Measurements from ENCODE around the gene BAIAP2.

- no peak for TF ChIP-seq CTCF (conservative IDR thresholded peaks at IDR 0.05 in 1 of 2, IDR thresholded peaks at IDR 0.05 in 1 of 2; ENCODE audit: extremely low read depth in 1 of 2, insufficient read depth in 1 of 2, low read depth in 1 of 2, low read length in 2 of 2)
- TF ChIP-seq EZH2 (IDR thresholded peaks at IDR 0.05; ENCODE audit: borderline replicate concordance, low read length): no peak
These were observed 108.2 kb downstream of the BAIAP2 start for GRCh38 chr17:81143200-81143527.
